Frontal cortex (tissue), 4 donors: ENCODE results near the gene MTMR12. TPM values are rescaled to one million over a fixed set of nuclear protein-coding genes. Genes with fewer than 3 reads are reported as not detected.

Source experiments
- DNase-seq, 2 donors: peaks; one replicate each; pipeline ENCODE4 v3.0.0; 2012; ENCODE audit warnings: low spot score in 2 of 2
- FAIRE-seq: peaks from 2 replicates; lab custom pipeline; 2012; peaks lifted over from hg19 to GRCh38; lab: Jason Lieb, UNC
- total RNA-seq: library from RNA; depleted of rRNA; stranded (reverse); fragments of >200 nt; gene quantifications from one replicate; pipeline ENCODE4 v1.2.3, GENCODE V29; 2014
- donor health status: control.
- donor health status: control.
- donor health status: control.

Gene MTMR12, protein sequence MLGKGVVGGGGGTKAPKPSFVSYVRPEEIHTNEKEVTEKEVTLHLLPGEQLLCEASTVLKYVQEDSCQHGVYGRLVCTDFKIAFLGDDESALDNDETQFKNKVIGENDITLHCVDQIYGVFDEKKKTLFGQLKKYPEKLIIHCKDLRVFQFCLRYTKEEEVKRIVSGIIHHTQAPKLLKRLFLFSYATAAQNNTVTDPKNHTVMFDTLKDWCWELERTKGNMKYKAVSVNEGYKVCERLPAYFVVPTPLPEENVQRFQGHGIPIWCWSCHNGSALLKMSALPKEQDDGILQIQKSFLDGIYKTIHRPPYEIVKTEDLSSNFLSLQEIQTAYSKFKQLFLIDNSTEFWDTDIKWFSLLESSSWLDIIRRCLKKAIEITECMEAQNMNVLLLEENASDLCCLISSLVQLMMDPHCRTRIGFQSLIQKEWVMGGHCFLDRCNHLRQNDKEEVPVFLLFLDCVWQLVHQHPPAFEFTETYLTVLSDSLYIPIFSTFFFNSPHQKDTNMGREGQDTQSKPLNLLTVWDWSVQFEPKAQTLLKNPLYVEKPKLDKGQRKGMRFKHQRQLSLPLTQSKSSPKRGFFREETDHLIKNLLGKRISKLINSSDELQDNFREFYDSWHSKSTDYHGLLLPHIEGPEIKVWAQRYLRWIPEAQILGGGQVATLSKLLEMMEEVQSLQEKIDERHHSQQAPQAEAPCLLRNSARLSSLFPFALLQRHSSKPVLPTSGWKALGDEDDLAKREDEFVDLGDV
- 16.7 TPM for total RNA-seq

GRCh38 chr5:32312595-32313332, at the start of gene MTMR12:
Gene MTMR12 (minus strand): TSS chr5:32312939. CDS start chr5:32312838, 101 bp downstream.
- peak; percentile 97 for FAIRE-seq
- DNase-seq = peak; percentile 99

GRCh38 chr5:32362527-32362926, 49.8 kb upstream of the MTMR12 start:
- no peak for FAIRE-seq
- no peak for DNase-seq

DNA sequence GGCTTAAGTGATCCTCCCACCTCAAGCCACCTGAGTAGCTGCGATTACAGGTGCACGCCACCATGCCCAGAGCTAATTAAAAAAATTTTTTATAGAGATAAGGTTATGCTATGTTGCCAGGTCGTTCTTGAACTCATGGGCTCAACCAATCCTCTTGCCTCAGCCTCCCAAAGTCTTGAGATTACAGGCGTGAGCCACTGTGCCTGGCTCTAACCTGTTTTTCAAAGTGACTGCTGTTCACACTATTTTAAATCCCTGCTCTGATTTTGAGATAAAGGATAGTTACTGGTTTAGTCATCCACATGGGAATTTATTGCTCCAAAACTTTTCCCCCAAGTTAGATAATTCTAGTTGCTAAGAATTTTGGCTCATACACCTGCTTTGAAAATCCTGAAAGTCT, 48.2 kb upstream of the MTMR12 start:
- FAIRE-seq (no peak), DNase-seq (no peak)

DNA sequence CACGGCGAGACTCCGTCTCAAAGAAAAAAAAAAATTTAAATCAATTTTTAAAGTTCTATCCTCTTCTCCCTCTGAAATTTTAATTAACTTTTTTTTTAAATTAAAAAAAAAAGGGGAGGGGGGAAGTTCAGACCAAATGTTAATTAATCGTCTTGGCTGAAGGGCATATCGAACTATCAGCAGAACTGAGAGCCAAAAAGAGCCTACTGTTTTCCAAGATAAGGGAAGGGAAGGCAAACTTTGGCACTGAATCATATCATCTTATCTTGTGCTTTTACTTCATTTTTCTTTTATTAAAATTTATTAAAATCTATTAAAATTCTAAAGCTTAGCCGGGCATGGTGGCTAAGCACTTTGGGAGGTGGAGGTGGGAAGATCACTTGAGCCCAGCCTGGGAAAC, 45.9 kb upstream of the MTMR12 start:
- no peak for FAIRE-seq
- DNase-seq = no peak

- FAIRE-seq (no peak), DNase-seq (no peak)
Measured at GRCh38 chr5:32357658-32358057, 44.9 kb upstream of the MTMR12 start.

- DNase-seq (no peak), FAIRE-seq (no peak)
Measured at GRCh38 chr5:32355686-32356085, 42.9 kb upstream of the MTMR12 start.

GRCh38 chr5:32353420-32353819, 40.7 kb upstream of the MTMR12 start:
- FAIRE-seq = no peak
- no peak for DNase-seq

- DNase-seq (no peak), FAIRE-seq (no peak)
Measured at GRCh38 chr5:32352685-32353084, 39.9 kb upstream of the MTMR12 start.

- no peak for FAIRE-seq
- DNase-seq = no peak
Measured at GRCh38 chr5:32346869-32347268, 34.1 kb upstream of the MTMR12 start.

- no peak for FAIRE-seq
Measured at GRCh38 chr5:32343058-32343672, 30.4 kb upstream of the MTMR12 start.

DNA sequence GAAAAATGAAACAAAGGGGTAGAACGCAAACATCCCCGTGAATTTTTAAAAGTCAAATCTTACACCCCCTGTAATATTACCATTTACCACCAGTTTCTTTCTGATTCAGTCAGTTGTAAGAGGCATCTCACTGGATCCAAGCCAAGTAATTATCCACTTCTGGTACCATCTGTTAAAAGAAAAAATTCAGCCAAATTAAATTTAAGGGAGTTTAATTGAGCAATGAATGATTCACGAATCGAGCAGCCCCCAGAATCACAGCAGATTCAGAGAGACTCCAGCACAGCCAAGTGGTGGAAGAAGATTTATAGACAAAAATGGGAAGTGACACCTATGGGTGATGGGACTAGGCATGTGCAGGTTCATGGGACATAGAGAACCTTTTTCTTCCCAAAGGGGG, 29.9 kb upstream of the MTMR12 start:
- no peak for DNase-seq

More at GRCh38 chr5:32343058-32343672, 30.4 kb upstream of the MTMR12 start:
- no peak for DNase-seq

DNA sequence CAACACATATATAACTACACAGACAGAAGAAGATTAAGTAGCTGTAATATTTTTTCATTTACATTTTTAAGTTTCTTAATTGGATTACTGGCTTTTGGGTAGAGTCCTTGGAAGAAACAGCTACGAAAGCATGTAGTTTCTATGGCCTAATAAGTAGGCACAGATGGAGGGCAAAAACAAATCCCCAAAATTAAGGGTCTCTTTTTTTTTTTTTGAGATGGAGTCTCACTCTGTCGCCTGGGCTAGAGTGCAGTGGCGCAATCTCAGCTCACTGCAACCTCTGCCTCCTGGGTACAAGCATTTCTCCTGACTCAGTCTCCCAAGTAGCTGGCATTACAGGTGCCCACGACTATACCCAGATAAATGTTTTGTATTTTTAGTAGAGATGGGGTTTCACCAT, 27.1 kb upstream of the MTMR12 start:
- DNase-seq (no peak), FAIRE-seq (no peak)

More for the DNA sequence above, 29.9 kb upstream of the MTMR12 start:
- no peak for FAIRE-seq

GRCh38 chr5:32339198-32339597, 26.5 kb upstream of the MTMR12 start:
- FAIRE-seq = no peak
- DNase-seq = no peak

DNA sequence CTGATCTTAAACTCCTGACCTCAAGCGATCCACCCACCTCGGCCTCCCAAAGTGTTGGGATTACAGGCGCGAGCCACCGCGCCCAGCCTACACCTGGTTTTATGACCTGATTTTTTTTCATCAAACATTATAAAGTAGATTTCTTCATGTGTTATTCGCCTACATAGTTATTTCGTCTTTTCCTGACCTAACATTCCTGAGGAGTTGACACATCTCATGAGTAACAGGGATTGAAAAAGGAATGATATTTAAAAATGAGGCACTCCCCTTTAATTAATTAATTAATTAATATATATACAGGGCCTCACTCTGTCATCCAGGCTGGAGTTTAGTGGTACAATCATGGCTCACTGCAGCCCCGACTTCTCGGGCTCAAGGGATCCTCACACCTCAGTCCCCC, 20.2 kb upstream of the MTMR12 start:
- no peak for DNase-seq
- FAIRE-seq = no peak

DNA sequence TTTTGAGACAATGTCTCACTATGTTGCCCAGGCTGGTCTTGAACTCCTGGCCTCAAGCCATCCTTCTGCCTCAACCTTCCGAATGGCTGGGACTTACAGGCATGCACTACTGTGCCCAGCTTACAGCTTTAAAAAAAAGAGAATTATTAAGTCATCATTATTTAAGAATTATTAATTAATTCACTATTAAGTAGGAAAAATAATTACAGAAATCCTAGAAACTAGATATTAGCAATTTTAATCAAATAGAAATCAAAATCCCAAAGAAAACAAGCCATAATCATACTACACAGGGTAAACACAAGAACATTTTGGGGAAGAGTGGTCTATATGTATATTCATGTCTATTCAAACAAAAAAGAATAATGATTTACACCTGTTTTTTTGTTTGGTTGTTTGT, 19.6 kb upstream of the MTMR12 start:
- DNase-seq (no peak), FAIRE-seq (no peak)

DNA sequence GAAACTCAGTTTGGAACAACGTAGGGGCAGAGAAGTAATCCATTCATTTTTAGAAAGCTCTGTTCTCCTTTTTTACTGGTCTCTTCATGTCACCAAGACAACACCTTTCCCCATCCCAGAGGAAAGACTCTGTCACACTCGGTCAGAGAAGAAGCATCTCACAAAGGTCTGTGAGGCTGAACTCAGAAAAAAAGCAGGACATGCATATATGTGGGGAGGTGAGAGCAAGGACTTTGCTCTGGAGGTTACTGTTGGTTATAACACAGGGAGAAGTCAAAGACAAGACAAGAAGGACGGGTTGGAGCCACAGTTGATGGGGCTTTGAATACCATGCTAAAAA, 19.2 kb upstream of the MTMR12 start:
- FAIRE-seq (no peak), DNase-seq (no peak)

- no peak for FAIRE-seq
- DNase-seq = no peak
Measured at GRCh38 chr5:32331217-32331934, 18.6 kb upstream of the MTMR12 start.

GRCh38 chr5:32330126-32330971, 17.6 kb upstream of the MTMR12 start:
- no peak for FAIRE-seq
- no peak for DNase-seq

DNA sequence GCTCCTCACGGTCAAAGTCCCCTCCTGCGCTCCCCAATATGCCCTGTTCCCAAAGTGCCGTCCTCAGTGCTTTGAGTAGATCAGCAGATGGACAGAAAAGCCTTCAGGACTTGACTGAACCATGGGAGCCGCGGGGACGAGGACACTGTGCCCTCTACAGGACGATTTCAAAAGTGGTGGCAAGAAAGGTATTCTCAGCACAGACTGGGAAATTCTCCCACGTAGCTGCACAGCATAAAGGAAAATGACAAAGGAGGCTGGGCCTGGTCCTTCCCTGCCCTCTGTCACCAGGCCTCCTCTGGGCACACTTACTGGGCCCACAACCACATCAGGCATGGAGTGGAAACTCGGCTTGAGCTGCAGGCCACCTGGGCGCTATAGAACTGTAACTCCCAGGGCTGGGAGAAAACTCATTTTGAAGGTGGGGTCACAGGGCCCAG, 16.7 kb upstream of the MTMR12 start:
- DNase-seq (peak; percentile 42 to 71), FAIRE-seq (no peak)
